HG02759 (cell line): ENCODE results near the gene LYPLA2.

ENCODE experiments used
- ATAC-seq: cut with Tn5 transposase; IDR thresholded peaks from one replicate; pipeline ENCODE4 v1.9.1; 2021; ENCODE audit warnings: mild to moderate bottlenecking, moderate library complexity; ENCODE audit not compliant: unreplicated experiment

Gene LYPLA2

GRCh38 chr1:23790696-23791515 is at the start of gene LYPLA2:
TSS of gene LYPLA2 (plus strand) at chr1:23791145. CDS start at chr1:23792683, 1,538 bp downstream.
- peak; percentile 90 for ATAC-seq

GRCh38 chr1:23741609-23742008 is 49.3 kb upstream of the LYPLA2 start:
- no peak for ATAC-seq

GRCh38 chr1:23742670-23743286 is 48.2 kb upstream of the LYPLA2 start:
- ATAC-seq, result peak; percentile 26

GRCh38 chr1:23743287-23744152 is 47.4 kb upstream of the LYPLA2 start, which contains the start of gene ELOA:
TSS of gene ELOA (plus strand) at chr1:23743471. CDS start at chr1:23743504, 33 bp downstream.
- peak; percentile 86 for ATAC-seq

GRCh38 chr1:23745515-23745914 is 45.4 kb upstream of the LYPLA2 start:
- no peak for ATAC-seq

- no peak for ATAC-seq
These were observed 42.9 kb upstream of the LYPLA2 start for GRCh38 chr1:23748016-23748415.

GRCh38 chr1:23751050-23751814 is 39.7 kb upstream of the LYPLA2 start:
- no peak for ATAC-seq

GRCh38 chr1:23751815-23752200 is 39.1 kb upstream of the LYPLA2 start:
- no peak for ATAC-seq

GRCh38 chr1:23752909-23753308 is 38.0 kb upstream of the LYPLA2 start:
- ATAC-seq, result no peak

GRCh38 chr1:23756676-23757075 is 34.3 kb upstream of the LYPLA2 start:
- ATAC-seq, result no peak

GRCh38 chr1:23757812-23758211 is 33.1 kb upstream of the LYPLA2 start:
- ATAC-seq, result no peak

GRCh38 chr1:23759277-23759676 is 31.7 kb upstream of the LYPLA2 start:
- ATAC-seq, result no peak

- ATAC-seq, result no peak
These were observed 27.8 kb upstream of the LYPLA2 start for GRCh38 chr1:23763041-23763577.

- ATAC-seq, result no peak
These were observed 22.2 kb upstream of the LYPLA2 start for GRCh38 chr1:23768733-23769132.

- peak; percentile 60 for ATAC-seq
These were observed 18.7 kb upstream of the LYPLA2 start for GRCh38 chr1:23772049-23772853.

- ATAC-seq, result no peak
These were observed 18.1 kb upstream of the LYPLA2 start for GRCh38 chr1:23772854-23773242.

GRCh38 chr1:23774174-23774880 is 16.6 kb upstream of the LYPLA2 start:
- no peak for ATAC-seq

GRCh38 chr1:23776217-23776616 is 14.7 kb upstream of the LYPLA2 start:
- no peak for ATAC-seq
